IMR-90 (cell line): Measurements from ENCODE around the gene SFT2D3. TPM values are rescaled to one million over a fixed set of nuclear protein-coding genes. Genes with fewer than 3 reads are reported as not detected.

Experiments used
- ATAC-seq: fragments of 200-7000 bp; cut with Tn5 transposase; 2 replicates; pipeline ENCODE4 v1.9.1; 2020; ENCODE audit warnings: low read depth, mild to moderate bottlenecking, moderate library complexity
- BruUV-seq: library from RNA; stranded (reverse); fragments of 400-500 nt; replicated peaks from 2 replicates; lab custom pipeline; 2021; lab: Mats Ljungman, UMichigan
- CTCF ChIA-PET: fragments of 300-600 bp; formaldehyde crosslinking; extraction: SDS; loops from one replicate; lab custom pipeline; 2021; ENCODE audit warnings: antibody characterized with exemption; lab: Yijun Ruan, JAX
- POLR2A ChIA-PET: fragments of 300-600 bp; sonication (Branson Sonifier 250); formaldehyde crosslinking; loops from one replicate; lab custom pipeline; 2022; ENCODE audit warnings: antibody characterized with exemption; ENCODE audit not compliant: unreplicated experiment; lab: Charles Lee
- DNase-seq: peaks from one replicate; pipeline ENCODE4 v3.0.0; 2013
- H2AFZ ChIP-seq: replicated peaks from 2 replicates; pipeline ENCODE3; 2013; ENCODE audit warnings: low read length, mild to moderate bottlenecking; ENCODE audit not compliant: poor library complexity
- H2AK5ac ChIP-seq: 2 replicates; pipeline ENCODE4 v1.6.1; 2013; ENCODE audit warnings: low read depth, low read length, inconsistent platforms
- H2AK9ac ChIP-seq: replicated peaks from 2 replicates; pipeline ENCODE3; 2013; ENCODE audit warnings: mild to moderate bottlenecking, low read depth, low read length, moderate library complexity; ENCODE audit not compliant: poor library complexity
- H2BK120ac ChIP-seq: 2 replicates; pipeline ENCODE4 v1.6.1; 2013; ENCODE audit warnings: low read depth, low read length, inconsistent platforms
- H2BK15ac ChIP-seq: 3 replicates; pipeline ENCODE4 v1.6.1; 2013; ENCODE audit warnings: low read depth, low read length, inconsistent platforms
- H2BK20ac ChIP-seq: 2 replicates; pipeline ENCODE4 v1.6.1; 2013; ENCODE audit warnings: low read depth, mild to moderate bottlenecking, inconsistent platforms, low read length, moderate library complexity
- H2BK5ac ChIP-seq: 2 replicates; pipeline ENCODE4 v1.6.1; 2013; ENCODE audit warnings: mild to moderate bottlenecking, low read depth, low read length, inconsistent platforms; ENCODE audit not compliant: poor library complexity, severe bottlenecking
- H3K14ac ChIP-seq: replicated peaks from 2 replicates; pipeline ENCODE4 v1.6.1; 2013; ENCODE audit warnings: low read depth, low read length, inconsistent platforms
- H3K18ac ChIP-seq: 2 replicates; pipeline ENCODE4 v1.6.1; 2013; ENCODE audit warnings: low read depth, low read length, control low read depth
- H3K23ac ChIP-seq: 2 replicates; pipeline ENCODE4 v1.6.1; 2013; ENCODE audit warnings: low read depth, low read length, inconsistent platforms
- H3K27ac ChIP-seq: 2 replicates; pipeline ENCODE4 v1.5.1; 2013; ENCODE audit warnings: mild to moderate bottlenecking, control low read depth, low read length; ENCODE audit not compliant: insufficient read depth
- H3K27me3 ChIP-seq: 2 replicates; pipeline ENCODE4 v1.6.1; 2013; ENCODE audit warnings: low read length; ENCODE audit not compliant: control insufficient read depth, insufficient read depth
- H3K36me3 ChIP-seq: 2 replicates; pipeline ENCODE4 v1.6.1; 2013; ENCODE audit warnings: low read length, mixed read lengths; ENCODE audit not compliant: control insufficient read depth, insufficient read depth
- H3K4ac ChIP-seq: 2 replicates; pipeline ENCODE4 v1.6.1; 2013; ENCODE audit warnings: low read depth, low read length, inconsistent platforms
- H3K4me1 ChIP-seq: 2 replicates; pipeline ENCODE4 v1.6.1; 2013; ENCODE audit warnings: low read length, mixed read lengths; ENCODE audit not compliant: control insufficient read depth, insufficient read depth
- H3K4me2 ChIP-seq: 2 replicates; pipeline ENCODE4 v1.6.1; 2013; ENCODE audit warnings: low read depth, mild to moderate bottlenecking, control low read depth, low read length, moderate library complexity
- H3K4me3 ChIP-seq: 2 replicates; pipeline ENCODE4 v1.5.1; 2013; ENCODE audit warnings: low read depth, mild to moderate bottlenecking, control low read depth, low read length, moderate library complexity; ENCODE audit not compliant: insufficient read depth
- H3K56ac ChIP-seq: 2 replicates; pipeline ENCODE4 v1.6.1; 2013; ENCODE audit warnings: low read length, inconsistent platforms; ENCODE audit not compliant: insufficient read depth; ENCODE audit errors: extremely low read depth
- H3K79me1 ChIP-seq, 2 experiments: 2 replicates each; pipeline ENCODE4 v1.6.1; 2013; ENCODE audit warnings: low read length in 2 of 2, inconsistent platforms in 1 of 2, low read depth in 1 of 2
- H3K9ac ChIP-seq: 2 replicates; pipeline ENCODE4 v1.6.1; 2013; ENCODE audit warnings: low read depth, low read length, control low read depth
- H3K9me1 ChIP-seq: 2 replicates; pipeline ENCODE4 v1.6.1; 2013; ENCODE audit warnings: low read length, inconsistent platforms; ENCODE audit not compliant: insufficient read depth
- H3K9me3 ChIP-seq: 2 replicates; pipeline ENCODE4 v1.6.1; 2013; ENCODE audit warnings: low read length; ENCODE audit not compliant: control insufficient read depth, insufficient read depth
- H4K20me1 ChIP-seq: 2 replicates; pipeline ENCODE4 v1.6.1; 2013; ENCODE audit warnings: low read length, inconsistent platforms; ENCODE audit not compliant: insufficient read depth
- H4K5ac ChIP-seq: 2 replicates; pipeline ENCODE4 v1.6.1; 2013; ENCODE audit warnings: mild to moderate bottlenecking, low read depth, low read length, control low read depth
- H4K8ac ChIP-seq, 2 experiments: 2 replicates each; pipeline ENCODE4 v1.6.1; 2013; ENCODE audit warnings: low read depth in 2 of 2, low read length in 2 of 2, control low read depth in 1 of 2, inconsistent platforms in 1 of 2
- H4K91ac ChIP-seq: 2 replicates; pipeline ENCODE4 v1.6.1; 2013; ENCODE audit warnings: low read depth, low read length, inconsistent platforms; ENCODE audit not compliant: insufficient read depth
- CEBPB ChIP-seq: IDR thresholded peaks from 2 replicates; pipeline ENCODE4 v1.6.1; 2012; ENCODE audit warnings: low read depth, low read length, improper control_type of control experiment
- RAD21 ChIP-seq: IDR thresholded peaks from 2 replicates; pipeline ENCODE4 v1.6.1; 2012; ENCODE audit warnings: low read length, improper control_type of control experiment
- WGBS, 2 experiments: methylation state at CpG; one replicate each; pipeline versions ENCODE4 v1.1.5 to v1.1.7; 2013; ENCODE audit warnings: missing lambda C conversion rate in 2 of 2; ENCODE audit not compliant: insufficient read length in 1 of 2; ENCODE audit errors: extremely low coverage in 2 of 2; 5-methylcytosine and 5-hydroxymethylcytosine counted together
- dilution Hi-C: fragments of 300-500 bp; cut with HindIII; formaldehyde crosslinking; loops from one replicate; pipeline ENCODE4 v1.14.3; 2018; ENCODE audit warnings: low sequenced_read_pairs; ENCODE audit not compliant: unreplicated experiment
- in situ Hi-C: fragments of 300-500 bp; cut with MboI; formaldehyde crosslinking; loops from 3 replicates; pipeline ENCODE4 v1.14.3; 2019; ENCODE audit warnings: low sequenced_read_pairs, inconsistent platforms, mixed read lengths
- intact Hi-C: fragments of 100-400 bp; cut with micrococcal nuclease; formaldehyde crosslinking; loops from 2 replicates; pipeline ENCODE4 v1.10.0; 2022
- polyA plus RNA-seq, 3 experiments: library from polyadenylated mRNA; depleted of rRNA; stranded (reverse); fragments of >200 nt; gene quantifications; 2 replicates each; pipeline ENCODE4 v1.2.3, GENCODE V29; 2012; ENCODE audit warnings: low replicate concordance in 1 of 3
- total RNA-seq: library from RNA; depleted of rRNA; stranded (reverse); fragments of >200 nt; gene quantifications from 2 replicates; pipeline ENCODE4 v1.2.3, GENCODE V29; 2012

SFT2D3 gene
- total and polyA plus RNA-seq, 2 of the 4 experiments (the other 2 are of a cell fraction): 2.5 to 3.1 TPM

- in situ Hi-C loops: no loop called here
- peak overlapping the region; percentile 63; the same call in 1 of the 2 replicates for H3K27ac ChIP-seq
Measured at GRCh38 chr2:127704641-127705390, 3.5 kb downstream of the SFT2D3 start.

More at GRCh38 chr2:127704641-127705390, 3.5 kb downstream of the SFT2D3 start:
- no peak for TF ChIP-seq RAD21
- peak; percentile 29; the same call in 1 of the 2 replicates for TF ChIP-seq CEBPB
- Histone ChIP-seq H3K9me1 (peaks cover 18% of the 10 kb centered on the region), H2BK120ac (no peak overlapping the region), H2BK5ac (no peak overlapping the region), H3K56ac (no peak overlapping the region), H3K36me3 (peaks cover 33% of the 10 kb centered on the region), H4K91ac (no peak overlapping the region), H3K4me3 (no peak overlapping the region), H2AFZ (no peak overlapping the region), H4K8ac (no peak overlapping the region), H3K23ac (no peak overlapping the region), H3K4me2 (no peak overlapping the region; the same call in 1 of the 2 replicates), H3K79me1 (peaks cover 14 to 50% of the 10 kb centered on the region in 2 experiments), H2BK15ac (no peak overlapping the region), H2AK5ac (no peak overlapping the region), H3K18ac (no peak overlapping the region; the same call in 1 of the 2 replicates), H3K4ac (no peak overlapping the region), H3K9ac (no peak overlapping the region), H2AK9ac (no peak overlapping the region), H4K20me1 (peaks cover 11% of the 10 kb centered on the region; the same call in 1 of the 2 replicates), H2BK20ac (no peak overlapping the region), H3K14ac (no peak overlapping the region), H3K27me3 (no peaks in the 10 kb centered on the region), H3K4me1 (peaks cover 8% of the 10 kb centered on the region), H4K5ac (no peak overlapping the region), H3K9me3 (no peaks in the 10 kb centered on the region)
- dilution Hi-C loops (no loop called here), intact Hi-C loops (loop anchor here (2.0 to 10.0 kb wide), 2 partner anchors 106 to 180 kb away; partner anchors contain the start of genes IWS1 and WDR33)
- WGBS, 2 experiments: no CpG with 5 or more reads among the region's 5 CpGs
- DNase-seq (no peak), ATAC-seq (peak; percentile 5; the same call in 1 of the 2 replicates)
- CTCF ChIA-PET: no interaction called here
- POLR2A ChIA-PET: interaction anchor here (0.5 kb wide), 1 partner anchor 94 kb away, joined by 5 read pairs; no protein-coding TSS in a partner anchor
- BruUV-seq: no TSS peak
